HepG2 (cell line): ENCODE results near the gene DLX4. TPM values are rescaled to one million over a fixed set of nuclear protein-coding genes. Genes with fewer than 3 reads are reported as not detected.
A peak's percentile ranks its signal among the peaks of the same experiment; 100 is the strongest.

Experiments
- AFF4 ChIP-seq: sonication (generic); formaldehyde crosslinking; IDR thresholded peaks from 2 replicates; pipeline ENCODE4 v1.4.0; 2020; ENCODE audit warnings: missing genetic modification reagents
- MTF2 ChIP-seq: sonication (generic); formaldehyde crosslinking; IDR thresholded peaks from 2 replicates; pipeline ENCODE4 v1.5.0; 2020; ENCODE audit warnings: missing genetic modification reagents, borderline replicate concordance
- TRAFD1 ChIP-seq: sonication (generic); formaldehyde crosslinking; IDR thresholded peaks from 2 replicates; pipeline ENCODE4 v1.5.1; 2020; ENCODE audit warnings: missing genetic modification reagents, mild to moderate bottlenecking, borderline replicate concordance
- TSC22D2 ChIP-seq: sonication (generic); formaldehyde crosslinking; IDR thresholded peaks from 2 replicates; pipeline ENCODE4 v1.5.1; 2020; ENCODE audit warnings: missing genetic modification reagents, mild to moderate bottlenecking, borderline replicate concordance
- ZFP37 ChIP-seq: sonication (generic); formaldehyde crosslinking; IDR thresholded peaks from 2 replicates; pipeline ENCODE4 v1.4.0; 2020; ENCODE audit warnings: missing genetic modification reagents, borderline replicate concordance
- ZNF550 ChIP-seq: sonication (generic); formaldehyde crosslinking; IDR thresholded peaks from 2 replicates; pipeline ENCODE4 v1.4.0; 2020; ENCODE audit warnings: mild to moderate bottlenecking, missing genetic modification reagents, borderline replicate concordance
- ZNF691 ChIP-seq: sonication (generic); formaldehyde crosslinking; IDR thresholded peaks from 2 replicates; pipeline ENCODE4 v1.4.0; 2020; ENCODE audit warnings: missing genetic modification reagents, low read depth, mild to moderate bottlenecking, borderline replicate concordance
- polyA plus RNA-seq, 8 experiments: library from polyadenylated mRNA; depleted of rRNA in 3 of 8; stranded (reverse) in 7 of 8; unstranded in 1 of 8; fragments of >200 nt; fragmentation: Illumina TruSeq in 4 of 8; extraction: Trizol in 4 of 8; gene quantifications; 2 replicates each; pipeline versions ENCODE4 v1.2.1 to v1.2.3, GENCODE V29; 2011 to 2016; ENCODE audit warnings: low read depth in 4 of 8, missing spikeins in 1 of 8, mixed read lengths in 1 of 8; ENCODE audit not compliant: insufficient read depth in 1 of 8
- total RNA-seq, 5 experiments: library from RNA; depleted of rRNA; stranded (reverse); fragments of >200 nt; fragmentation: Illumina TruSeq; extraction: Trizol; gene quantifications; 2 replicates each; pipeline ENCODE4 v1.2.3, GENCODE V29; 2016; ENCODE audit warnings: low read depth in 1 of 5

Gene DLX4
- total and polyA plus RNA-seq, 2 of the 13 experiments (the other 11 are each of a cell fraction or from before 2014, with no cell fraction given): 0.55 to 2.3 TPM

- TF ChIP-seq AFF4 (CRISPR knock-in tag) (no peak), MTF2 (CRISPR knock-in tag) (0 out of 2 replicates have a peak, but pooled peaks have one; percentile 43), TRAFD1 (no peak), ZFP37 (no peak), TSC22D2 (CRISPR knock-in tag) (no peak), ZNF550 (CRISPR knock-in tag) (no peak), ZNF691 (CRISPR knock-in tag) (no peak)
Measured at GRCh38 chr17:49970498-49970897, 1.5 kb downstream of the DLX4 start (continued).
